Caki2 (cell line): ENCODE results near the gene PLD5. TPM values are rescaled to one million over a fixed set of nuclear protein-coding genes. Genes with fewer than 3 reads are reported as not detected.
"Not testable (repeated sequence)": the region's sequence is repeated elsewhere in the genome, so short reads cannot be mapped to it uniquely, and the experiment has no call there.

Experiments used
- DNase-seq: peaks from one replicate; pipeline ENCODE4 v3.0.0-alpha.2; 2015; ENCODE audit warnings: low read depth
- in situ Hi-C: cut with HindIII; loops from 2 replicates; pipeline ENCODE4 v1.10.0; 2016; ENCODE audit warnings: low sequenced_read_pairs, low pct_unique_long_range_greater_than_20kb, mixed read lengths
- total RNA-seq: library from RNA; depleted of rRNA; stranded (reverse); fragments of >200 nt; shearing (Covaris generic); gene quantifications from 2 replicates; pipeline ENCODE4 v1.2.3, GENCODE V29; 2014; ENCODE audit warnings: low replicate concordance

PLD5 gene
- total RNA-seq, 1 experiment from 2014 or later: 2.5 TPM

DNA sequence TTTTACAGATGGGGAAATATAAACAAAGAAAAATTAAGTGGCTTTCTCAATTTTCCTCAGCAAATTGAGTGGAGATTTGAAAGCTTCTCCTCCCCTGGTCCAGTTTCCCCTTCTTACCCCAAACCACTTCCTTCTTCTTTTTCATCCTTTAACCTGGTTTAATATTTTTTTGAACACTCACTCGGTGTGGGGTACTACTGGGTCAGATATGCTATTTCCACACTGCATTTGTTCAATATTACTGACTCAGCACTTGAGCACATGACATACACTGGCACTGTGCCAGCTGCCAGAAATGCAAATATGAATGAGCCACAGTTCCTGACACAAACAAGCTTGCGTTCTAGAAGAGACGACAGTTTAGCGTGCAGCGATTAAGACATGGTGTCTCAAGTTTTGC is 193.6 kb downstream of the PLD5 start:
- in situ Hi-C loops, DNase-seq: not testable (repeated sequence)

DNA sequence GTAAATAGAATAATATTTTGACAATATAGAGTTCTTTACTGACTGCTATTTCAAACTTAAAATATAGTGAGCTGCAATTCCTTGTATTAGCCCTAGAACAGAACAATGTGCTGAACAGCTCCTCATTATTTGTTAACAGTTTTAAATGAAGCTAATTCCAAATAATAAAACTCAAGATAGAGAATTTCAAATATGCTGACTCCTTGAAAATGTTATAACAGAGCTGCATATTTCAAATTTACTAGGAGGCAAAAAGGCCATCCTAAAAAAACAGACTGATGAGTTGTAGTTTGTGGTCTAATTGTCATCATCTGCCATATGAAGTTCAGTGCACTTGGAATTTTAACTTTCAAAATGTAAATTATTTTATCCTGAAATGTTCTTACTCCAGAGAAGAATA is 197.1 kb downstream of the PLD5 start:
- in situ Hi-C loops, DNase-seq: not testable (repeated sequence)

- in situ Hi-C loops: not testable (repeated sequence)
- peak; percentile 2 for DNase-seq
Measured at GRCh38 chr1:242321981-242322380, 202.5 kb downstream of the PLD5 start.

DNA sequence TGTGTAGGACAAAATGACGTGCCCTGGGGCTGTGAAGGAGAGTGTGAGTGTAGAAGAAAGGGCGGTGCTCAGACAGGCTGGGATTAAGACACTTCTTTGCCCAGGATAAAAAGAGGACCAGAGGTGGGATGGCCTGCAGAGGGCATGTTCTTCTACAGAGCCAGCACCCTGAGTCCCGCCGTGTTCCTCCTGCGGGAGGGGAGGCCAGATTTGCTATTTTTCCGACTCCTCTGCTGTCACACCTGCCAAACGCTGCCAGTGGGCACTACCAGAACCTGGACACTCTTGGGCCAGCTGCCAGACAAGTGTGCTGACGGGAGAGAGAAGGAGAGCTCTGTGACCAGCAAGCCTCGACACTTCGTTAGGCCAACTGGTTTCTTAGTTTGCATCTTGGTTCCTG is 206.4 kb downstream of the PLD5 start:
- DNase-seq: no peak
- in situ Hi-C loops: no loop called here

GRCh38 chr1:242314865-242315264 is 209.6 kb downstream of the PLD5 start:
- DNase-seq, in situ Hi-C loops: not testable (repeated sequence)

- in situ Hi-C loops: not testable (repeated sequence)
Measured at GRCh38 chr1:242314085-242314649, 210.3 kb downstream of the PLD5 start.

GRCh38 chr1:242308681-242309080 is 215.8 kb downstream of the PLD5 start:
- DNase-seq, in situ Hi-C loops: not testable (repeated sequence)

More at GRCh38 chr1:242314085-242314649, 210.3 kb downstream of the PLD5 start:
- not testable (repeated sequence) for DNase-seq

GRCh38 chr1:242293781-242294180 is 230.7 kb downstream of the PLD5 start:
- DNase-seq, in situ Hi-C loops: not testable (repeated sequence)

- DNase-seq, in situ Hi-C loops: not testable (repeated sequence)
Measured at GRCh38 chr1:242288067-242288466, 236.4 kb downstream of the PLD5 start.

- in situ Hi-C loops: not testable (repeated sequence)
Measured at GRCh38 chr1:242282758-242283485, 241.6 kb downstream of the PLD5 start.

GRCh38 chr1:242278406-242278805 is 246.1 kb downstream of the PLD5 start:
- in situ Hi-C loops, DNase-seq: not testable (repeated sequence)

More at GRCh38 chr1:242282758-242283485, 241.6 kb downstream of the PLD5 start:
- DNase-seq: not testable (repeated sequence)

DNA sequence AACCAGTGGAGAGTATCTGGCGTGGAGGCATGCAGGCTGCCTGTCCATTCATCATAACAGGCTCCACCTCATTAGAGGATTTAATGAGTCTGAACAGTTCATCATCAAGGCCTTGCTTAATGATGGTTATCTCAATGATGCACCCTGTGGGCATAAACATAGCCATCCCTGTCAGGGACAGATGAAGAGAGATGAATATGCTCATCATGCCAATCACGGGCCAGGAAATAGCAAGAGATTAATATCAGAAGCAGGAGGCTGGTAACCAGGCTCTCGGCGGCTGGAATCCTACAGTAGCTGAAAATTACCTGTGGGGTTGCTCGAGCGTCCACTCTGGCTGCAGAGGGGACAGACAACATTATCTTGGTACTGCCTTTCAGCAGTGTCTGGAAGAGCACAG is 247.7 kb downstream of the PLD5 start:
- in situ Hi-C loops, DNase-seq: not testable (repeated sequence)

DNA sequence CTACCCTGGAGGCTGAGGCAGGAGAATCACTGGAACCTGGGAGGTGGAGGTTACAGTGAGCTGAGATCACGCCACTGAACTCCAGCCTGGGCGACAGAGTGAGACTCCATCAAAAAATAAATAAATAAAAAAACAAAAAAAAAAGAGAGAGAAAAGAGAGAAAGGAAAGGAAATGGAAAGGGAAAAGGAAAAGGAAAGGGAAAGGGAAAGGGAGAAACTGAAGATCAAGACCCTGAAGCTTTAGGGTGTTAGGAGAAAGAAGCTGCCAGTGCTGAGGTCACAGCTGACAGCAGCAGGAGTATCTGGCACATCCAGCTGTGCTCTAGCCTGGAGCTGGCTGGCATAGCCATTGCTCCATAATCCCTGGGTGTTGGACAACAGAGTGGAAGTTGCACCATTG is 257.5 kb downstream of the PLD5 start:
- DNase-seq, in situ Hi-C loops: not testable (repeated sequence)

DNA sequence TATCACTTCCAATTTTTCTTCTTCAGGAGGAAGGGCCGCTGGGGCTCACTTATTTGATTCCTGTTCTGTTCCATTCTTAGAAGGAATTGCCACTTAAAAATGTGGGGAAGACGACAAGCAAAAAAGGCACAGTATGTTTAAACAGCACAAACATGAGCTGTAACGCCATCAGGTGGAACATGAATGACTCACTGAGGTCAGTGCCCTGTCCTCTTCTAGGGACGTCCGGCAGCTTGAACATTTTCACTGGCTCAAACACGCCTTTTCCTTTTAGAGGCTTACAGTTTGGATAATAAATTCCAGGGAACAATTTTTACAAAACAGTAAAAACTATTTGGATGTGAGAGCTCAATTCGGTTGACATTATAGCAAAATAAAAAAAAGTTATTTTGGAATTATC is 260.1 kb downstream of the PLD5 start:
- DNase-seq: peak; percentile 21
- in situ Hi-C loops: not testable (repeated sequence)

DNA sequence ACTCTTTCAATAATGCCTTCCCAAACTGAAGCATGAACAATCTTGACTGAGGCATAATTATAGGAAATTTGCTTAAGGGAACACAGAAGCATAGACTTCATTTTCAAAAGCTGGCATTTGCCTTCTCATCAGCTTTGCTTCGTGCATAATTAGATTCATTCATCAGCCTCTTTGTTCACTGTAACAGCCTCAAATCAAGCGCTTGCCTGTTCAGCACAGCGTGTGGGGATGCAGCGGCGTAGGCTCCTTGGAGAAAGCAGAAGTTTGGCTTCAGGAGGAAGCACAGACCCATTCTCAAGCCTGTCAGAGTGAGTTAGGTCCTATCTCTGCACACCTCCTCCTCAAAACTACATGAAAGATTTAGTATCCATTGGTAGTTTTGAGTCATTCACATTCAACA is 279.2 kb downstream of the PLD5 start:
- in situ Hi-C loops: no loop called here
- DNase-seq: no peak

DNA sequence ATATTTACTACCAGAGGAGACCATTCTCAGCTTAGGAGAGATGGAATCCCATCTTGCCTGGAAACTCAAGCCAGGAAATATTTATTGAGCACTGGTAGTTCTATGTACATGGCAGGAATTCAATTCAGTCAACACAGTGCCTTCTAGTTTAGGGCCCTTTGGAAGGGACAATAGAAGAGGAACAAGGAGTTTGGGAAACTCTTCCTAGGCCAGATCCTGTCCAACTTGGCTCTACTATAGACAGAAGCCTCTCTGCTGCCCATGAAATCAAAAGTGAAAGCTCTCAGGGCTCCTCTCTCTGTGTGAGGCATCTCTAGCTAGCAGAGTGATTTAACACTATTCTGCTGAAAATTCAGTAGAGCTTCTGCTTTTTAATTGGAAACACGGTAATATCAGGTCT is 281.0 kb downstream of the PLD5 start:
- DNase-seq: no peak
- in situ Hi-C loops: no loop called here

DNA sequence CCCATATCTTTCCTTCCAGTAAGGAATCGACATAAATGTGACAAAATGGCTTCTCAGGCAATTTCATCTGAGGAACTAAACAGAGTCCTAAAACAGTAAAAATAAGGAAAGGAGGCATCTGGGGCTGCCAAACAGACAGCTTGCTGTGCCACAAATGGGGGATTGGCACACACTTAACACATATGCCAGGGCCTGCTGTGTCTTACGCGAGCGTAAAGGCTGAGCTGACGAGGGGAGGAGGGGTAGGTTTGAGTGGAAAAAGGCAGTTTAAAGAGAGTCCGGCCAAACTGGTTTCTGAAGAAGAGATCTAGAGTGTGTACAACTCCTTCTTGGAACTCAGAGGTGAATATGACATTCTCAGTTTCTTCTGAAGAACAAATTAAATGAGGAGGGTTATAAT is 281.5 kb downstream of the PLD5 start:
- DNase-seq: no peak
- in situ Hi-C loops: no loop called here

GRCh38 chr1:242241936-242242335 is 282.6 kb downstream of the PLD5 start:
- DNase-seq: no peak
- in situ Hi-C loops: no loop called here

DNA sequence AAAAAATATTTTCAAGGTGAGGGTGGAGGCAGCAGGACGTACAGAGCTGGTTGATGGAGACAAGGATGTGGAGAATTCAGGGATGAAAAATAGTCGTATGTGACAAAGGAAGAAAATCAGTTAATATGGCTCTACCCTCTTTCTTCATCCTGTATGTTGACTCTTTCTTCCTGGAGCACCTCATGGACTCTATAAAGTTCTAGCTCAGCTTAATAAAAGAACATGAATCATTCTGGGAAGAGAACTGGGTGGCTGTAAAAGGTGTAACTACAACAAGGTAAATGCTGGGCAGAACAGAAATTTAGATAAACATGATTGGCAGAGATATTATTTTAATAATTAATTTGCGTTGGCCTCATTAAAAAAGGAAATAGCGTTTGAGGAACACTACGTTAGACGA is 283.8 kb downstream of the PLD5 start:
- DNase-seq: no peak
- in situ Hi-C loops: no loop called here

DNA sequence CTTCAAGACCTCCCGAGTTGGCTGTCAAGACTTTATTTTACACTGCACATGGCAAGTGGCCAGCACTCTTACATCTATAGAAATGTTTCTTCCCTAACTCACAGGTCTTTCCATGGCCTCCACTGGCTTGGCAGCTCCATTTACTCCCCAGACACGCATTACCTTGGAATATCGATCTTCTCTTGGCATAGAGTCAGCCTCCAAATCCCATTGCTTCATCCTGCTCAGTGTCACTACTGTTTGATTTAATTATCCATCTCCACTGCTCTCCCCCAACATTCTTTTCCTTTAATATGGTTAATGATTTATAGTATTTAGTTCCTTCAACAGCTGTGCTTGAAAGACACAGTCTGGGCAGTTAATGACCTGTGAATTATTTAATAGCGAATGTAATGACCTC is 284.4 kb downstream of the PLD5 start:
- in situ Hi-C loops: no loop called here

More for the DNA sequence above, 284.4 kb downstream of the PLD5 start:
- DNase-seq: peak; percentile 75
